Activated CD4-positive, alpha-beta T cell treated with anti-CD3 and anti-CD28 coated beads, Interleukin-2, amount 50 U/mL, for 24 hours (primary cell): ENCODE results near the gene PAQR5.
"Not testable (repeated sequence)": the region's sequence is repeated elsewhere in the genome, so short reads cannot be mapped to it uniquely, and the experiment has no call there.

Experiments
- DNase-seq, 2 donors: peaks; one replicate each; pipeline ENCODE4 v3.0.0-alpha.2; 2020; ENCODE audit warnings: low read depth in 1 of 2, low spot score in 1 of 2

The PAQR5 gene

GRCh38 chr15:69417581-69417980 is 118.9 kb downstream of the PAQR5 start:
- DNase-seq = no peak

GRCh38 chr15:69421498-69421897 is 122.8 kb downstream of the PAQR5 start:
- no peak for DNase-seq

GRCh38 chr15:69422336-69422895 is 123.7 kb downstream of the PAQR5 start:
- DNase-seq = no peak

- DNase-seq = no peak
Measured at GRCh38 chr15:69424001-69424400, 125.3 kb downstream of the PAQR5 start.

GRCh38 chr15:69424748-69425413 is 126.2 kb downstream of the PAQR5 start:
- no peak for DNase-seq

- DNase-seq = no peak
Measured at GRCh38 chr15:69433831-69434230, 135.1 kb downstream of the PAQR5 start.

GRCh38 chr15:69434238-69434637 is 135.5 kb downstream of the PAQR5 start:
- DNase-seq = no peak

GRCh38 chr15:69434679-69435078 is 136.0 kb downstream of the PAQR5 start:
- no peak for DNase-seq

GRCh38 chr15:69435985-69436384 is 137.3 kb downstream of the PAQR5 start:
- DNase-seq = no peak

GRCh38 chr15:69436951-69437350 is 138.2 kb downstream of the PAQR5 start:
- DNase-seq = no peak

GRCh38 chr15:69439623-69440022 is 140.9 kb downstream of the PAQR5 start:
- DNase-seq = no peak

GRCh38 chr15:69443032-69443611 is 144.4 kb downstream of the PAQR5 start:
- no peak for DNase-seq

GRCh38 chr15:69444686-69445085 is 146.0 kb downstream of the PAQR5 start:
- DNase-seq = no peak

- no peak for DNase-seq
Measured at GRCh38 chr15:69446953-69447352, 148.2 kb downstream of the PAQR5 start.

- DNase-seq = not testable (repeated sequence)
Measured at GRCh38 chr15:69450221-69450620, 151.5 kb downstream of the PAQR5 start.

- no peak for DNase-seq
Measured at GRCh38 chr15:69450968-69451695, 152.4 kb downstream of the PAQR5 start.

GRCh38 chr15:69451951-69452691 is 153.4 kb downstream of the PAQR5 start:
- DNase-seq = no peak

- peak; percentile 91 to 96 for DNase-seq
Measured at GRCh38 chr15:69452692-69453521, 154.2 kb downstream of the PAQR5 start, which contains the start of gene RPLP1. Gene RPLP1 (plus strand): TSS chr15:69452818. CDS start chr15:69452949, 131 bp downstream.

GRCh38 chr15:69454953-69455352 is 156.2 kb downstream of the PAQR5 start:
- DNase-seq = no peak
